H1 (cell line): ENCODE measurements around the gene LRCH1. TPM values are rescaled to one million over a fixed set of nuclear protein-coding genes. Genes with fewer than 3 reads are reported as not detected.

Experiments used
- CTCF ChIA-PET: fragments of 300-600 bp; sonication (Branson Sonifier 250); formaldehyde crosslinking; loops from one replicate; lab custom pipeline; 2021; ENCODE audit not compliant: partially characterized antibody; lab: Charles Lee
- POLR2A ChIA-PET: fragments of 300-600 bp; sonication (Branson Sonifier 250); formaldehyde crosslinking; loops from one replicate; lab custom pipeline; 2021; ENCODE audit warnings: inconsistent platforms; ENCODE audit not compliant: partially characterized antibody; lab: Charles Lee
- DNase-seq, 2 experiments: peaks; one replicate each; pipeline versions ENCODE4 v3.0.0 to v3.0.0-alpha.2; 2010 to 2022; ENCODE audit warnings: low spot score in 2 of 2, low read depth in 1 of 2, mixed read lengths in 1 of 2
- FAIRE-seq: peaks from 2 replicates; lab custom pipeline; 2011; peaks lifted over from hg19 to GRCh38; lab: Jason Lieb, UNC
- H2AFZ ChIP-seq: 2 replicates; pipeline ENCODE4 v1.8.1; 2012; ENCODE audit warnings: low read length, inconsistent platforms
- H2AK5ac ChIP-seq: 2 replicates; pipeline ENCODE4 v1.6.1; 2013; ENCODE audit warnings: low read depth, low read length
- H2BK120ac ChIP-seq: replicated peaks from 2 replicates; pipeline ENCODE3; 2013; ENCODE audit warnings: low read depth, low read length, inconsistent platforms
- H2BK12ac ChIP-seq: 2 replicates; pipeline ENCODE4 v1.6.1; 2013; ENCODE audit warnings: low read depth, low read length
- H2BK15ac ChIP-seq: 2 replicates; pipeline ENCODE4 v1.6.1; 2013; ENCODE audit warnings: low read length
- H2BK20ac ChIP-seq: 2 replicates; pipeline ENCODE4 v1.6.1; 2013; ENCODE audit warnings: low read length
- H2BK5ac ChIP-seq: 2 replicates; pipeline ENCODE4 v1.6.1; 2013; ENCODE audit warnings: low read depth, low read length
- H3K14ac ChIP-seq: 2 replicates; pipeline ENCODE4 v1.6.1; 2013; ENCODE audit warnings: inconsistent platforms; ENCODE audit not compliant: insufficient read length
- H3K18ac ChIP-seq: 2 replicates; pipeline ENCODE4 v1.6.1; 2013; ENCODE audit warnings: low read length; ENCODE audit errors: extremely low read depth
- H3K23ac ChIP-seq: 2 replicates; pipeline ENCODE4 v1.6.1; 2013; ENCODE audit warnings: inconsistent platforms; ENCODE audit not compliant: insufficient read length
- H3K23me2 ChIP-seq: 2 replicates; pipeline ENCODE4 v1.6.1; 2013; ENCODE audit warnings: low read depth, low read length
- H3K27ac ChIP-seq: 2 replicates; pipeline ENCODE4 v1.6.1; 2011; ENCODE audit warnings: low read depth, low read length, inconsistent platforms
- H3K27me3 ChIP-seq, 4 experiments: replicated peaks in 1 of 4; 1 replicate in 1 of 4; 2 replicates in 3 of 4; pipeline versions ENCODE4 v1.6.1 to v1.8.1; 2011 to 2013; ENCODE audit warnings: low read length in 3 of 4, mild to moderate bottlenecking in 3 of 4, inconsistent platforms in 2 of 4, mixed read lengths in 2 of 4, moderate library complexity in 1 of 4; ENCODE audit not compliant: control insufficient read depth in 3 of 4, insufficient read depth in 3 of 4; ENCODE audit errors: extremely low read depth in 1 of 4
- H3K36me3 ChIP-seq, 4 experiments: 2 replicates each; pipeline versions ENCODE4 v1.6.1 to v1.8.1; 2011 to 2013; ENCODE audit warnings: mild to moderate bottlenecking in 4 of 4, low read length in 3 of 4, moderate library complexity in 2 of 4, control low read depth in 1 of 4, inconsistent platforms in 1 of 4; ENCODE audit not compliant: insufficient read depth in 4 of 4, control insufficient read depth in 2 of 4
- H3K4ac ChIP-seq: replicated peaks from 2 replicates; pipeline ENCODE3; 2013; ENCODE audit warnings: low read length, low read depth, mixed read lengths, inconsistent platforms; ENCODE audit not compliant: insufficient read length
- H3K4me1 ChIP-seq, 4 experiments: replicated peaks in 1 of 4; 1 replicate in 1 of 4; 2 replicates in 3 of 4; pipeline versions ENCODE4 v1.6.1 to v1.8.1; 2011 to 2013; ENCODE audit warnings: low read length in 3 of 4, inconsistent platforms in 2 of 4, mixed read lengths in 1 of 4; ENCODE audit not compliant: insufficient read depth in 4 of 4, control insufficient read depth in 3 of 4
- H3K4me2 ChIP-seq, 2 experiments: 2 replicates each; pipeline versions ENCODE4 v1.6.1 to v1.8.1; 2011 to 2013; ENCODE audit warnings: low read depth in 2 of 2, low read length in 2 of 2, control low read depth in 1 of 2, inconsistent platforms in 1 of 2, mild to moderate bottlenecking in 1 of 2; ENCODE audit not compliant: insufficient read depth in 1 of 2
- H3K4me3 ChIP-seq, 4 experiments: fragments of 200-600, 300-600 bp in 1 of 4; sonication (generic), shearing (Covaris generic), sonication (Bioruptor Twin) in 1 of 4; 2 replicates each; pipeline versions ENCODE4 v1.5.1 to v1.8.1; 2011 to 2016; ENCODE audit warnings: low read length in 4 of 4, low read depth in 3 of 4, control low read depth in 2 of 4, inconsistent platforms in 2 of 4, mild to moderate bottlenecking in 2 of 4, mixed read lengths in 1 of 4, moderate library complexity in 1 of 4; ENCODE audit not compliant: insufficient read depth in 2 of 4; ENCODE audit errors: extremely low read depth in 1 of 4
- H3K56ac ChIP-seq: replicated peaks from 2 replicates; pipeline ENCODE3; 2013; ENCODE audit warnings: low read depth, mild to moderate bottlenecking, mixed read lengths, low read length, inconsistent platforms; ENCODE audit not compliant: insufficient read length
- H3K79me1 ChIP-seq: 2 replicates; pipeline ENCODE4 v1.6.1; 2013; ENCODE audit warnings: low read depth, low read length, control low read depth
- H3K79me2 ChIP-seq, 2 experiments: 2 replicates each; pipeline versions ENCODE4 v1.6.1 to v1.8.1; 2012 to 2013; ENCODE audit warnings: low read length in 2 of 2, mild to moderate bottlenecking in 2 of 2, inconsistent platforms in 1 of 2; ENCODE audit not compliant: insufficient read depth in 2 of 2, control insufficient read depth in 1 of 2
- H3K9ac ChIP-seq, 4 experiments: replicated peaks in 1 of 4; 1 replicate in 1 of 4; 2 replicates in 3 of 4; pipeline versions ENCODE4 v1.6.1 to v1.8.1; 2011 to 2013; ENCODE audit warnings: low read depth in 3 of 4, low read length in 3 of 4, control low read depth in 2 of 4, mild to moderate bottlenecking in 2 of 4, moderate library complexity in 2 of 4, inconsistent platforms in 1 of 4; ENCODE audit errors: extremely low read depth in 1 of 4
- H3K9me3 ChIP-seq, 2 experiments: 2 replicates each; pipeline versions ENCODE4 v1.6.1 to v1.8.1; 2012 to 2013; ENCODE audit warnings: mild to moderate bottlenecking in 2 of 2, moderate library complexity in 2 of 2, control low read depth in 1 of 2, inconsistent platforms in 1 of 2, low read depth in 1 of 2, low read length in 1 of 2, mixed read lengths in 1 of 2; ENCODE audit not compliant: insufficient read depth in 2 of 2
- H4K20me1 ChIP-seq, 2 experiments: replicated peaks in 1 of 2; 2 replicates each; pipeline versions ENCODE3 to v1.8.1; 2011 to 2013; ENCODE audit warnings: inconsistent platforms in 2 of 2, low read length in 2 of 2, mild to moderate bottlenecking in 1 of 2; ENCODE audit not compliant: insufficient read depth in 2 of 2, control insufficient read depth in 1 of 2
- H4K5ac ChIP-seq: 2 replicates; pipeline ENCODE4 v1.6.1; 2013; ENCODE audit warnings: low read length, low read depth, mixed read lengths, inconsistent platforms; ENCODE audit not compliant: insufficient read length
- H4K8ac ChIP-seq: 2 replicates; pipeline ENCODE4 v1.8.0; 2013; ENCODE audit warnings: mild to moderate bottlenecking, moderate library complexity, low read length, inconsistent platforms; ENCODE audit not compliant: insufficient read depth; ENCODE audit errors: extremely low read depth
- H4K91ac ChIP-seq: replicated peaks from 2 replicates; pipeline ENCODE3; 2013; ENCODE audit warnings: low read length, mixed read lengths, inconsistent platforms; ENCODE audit not compliant: insufficient read length
- BACH1 ChIP-seq: IDR thresholded peaks from 2 replicates; pipeline ENCODE4 v1.6.1; 2012; ENCODE audit warnings: low read length, improper control_type of control experiment
- CBX8 ChIP-seq: fragments of 300-800, 300-1000 bp; sonication (generic); IDR thresholded peaks from 2 replicates; pipeline ENCODE4 v1.7.1; 2016; ENCODE audit warnings: low read depth, low read length, borderline replicate concordance
- CTCF ChIP-seq, 3 experiments: IDR thresholded peaks; 1 replicate in 2 of 3; 2 replicates in 1 of 3; pipeline versions ENCODE4 v1.5.1 to v1.6.1; 2011; ENCODE audit warnings: low read length in 3 of 3, mild to moderate bottlenecking in 3 of 3, inconsistent platforms in 2 of 3, low read depth in 1 of 3, moderate library complexity in 1 of 3; ENCODE audit not compliant: insufficient read depth in 1 of 3; ENCODE audit errors: control extremely low read depth in 1 of 3
- EGR1 ChIP-seq: IDR thresholded peaks from 2 replicates; pipeline ENCODE4 v1.6.1; 2011; ENCODE audit warnings: low read depth, low read length, borderline replicate concordance
- FOSL1 ChIP-seq: IDR thresholded peaks from 2 replicates; pipeline ENCODE4 v1.6.1; 2011; ENCODE audit warnings: mild to moderate bottlenecking, low read depth, low read length, moderate library complexity; ENCODE audit not compliant: insufficient read depth
- KDM4A ChIP-seq: IDR thresholded peaks from one replicate; pipeline ENCODE4 v1.7.1; 2012; ENCODE audit warnings: low read depth, mild to moderate bottlenecking, moderate library complexity, low read length, inconsistent platforms; ENCODE audit not compliant: severe bottlenecking
- KDM5A ChIP-seq: fragments of 200-600 bp; IDR thresholded peaks from 2 replicates; pipeline ENCODE4 v1.7.1; 2012; ENCODE audit warnings: mild to moderate bottlenecking, low read length, inconsistent platforms, mixed read lengths
- RAD21 ChIP-seq, 2 experiments: IDR thresholded peaks in 1 of 2; conservative IDR thresholded peaks in 1 of 2; 2 replicates each; pipeline ENCODE4 v1.6.1; 2011; ENCODE audit warnings: low read depth in 2 of 2, low read length in 2 of 2, improper control_type of control experiment in 1 of 2, inconsistent platforms in 1 of 2, mild to moderate bottlenecking in 1 of 2, moderate library complexity in 1 of 2
- SAP30 ChIP-seq: fragments of 300-600 bp; sonication (generic); IDR thresholded peaks from 2 replicates; pipeline ENCODE4 v1.7.1; 2012; ENCODE audit warnings: low read length, moderate library complexity, mild to moderate bottlenecking, inconsistent platforms; ENCODE audit not compliant: insufficient read depth, insufficient replicate concordance
- TCF12 ChIP-seq: IDR thresholded peaks from 2 replicates; pipeline ENCODE4 v1.6.1; 2011; ENCODE audit warnings: low read depth, mild to moderate bottlenecking, low read length
- WGBS, 2 experiments: shearing (Covaris generic) in 1 of 2; methylation state at CpG; one replicate each; pipeline versions ENCODE4 v1.1.6 to v1.1.7; 2013 to 2015; ENCODE audit warnings: low lambda C conversion rate in 2 of 2, mixed read lengths in 2 of 2, inconsistent platforms in 1 of 2, low coverage in 1 of 2, missing lambda C conversion rate in 1 of 2; ENCODE audit not compliant: insufficient replicate concordance in 2 of 2, insufficient coverage in 1 of 2, insufficient read length in 1 of 2; ENCODE audit errors: extremely low coverage in 1 of 2, missing lambda C conversion rate in 1 of 2; 5-methylcytosine and 5-hydroxymethylcytosine counted together
- polyA plus RNA-seq, 7 experiments: library from polyadenylated mRNA; depleted of rRNA in 3 of 7; stranded (reverse) in 5 of 7; unstranded in 2 of 7; fragments of >200 nt in 5 of 7; fragments of 200-250 nt in 2 of 7; gene quantifications; 1 replicate in 5 of 7; 2 replicates in 1 of 7; 4 replicates in 1 of 7; pipeline versions ENCODE4 v1.2.1 to v1.2.3, GENCODE V29; 2011 to 2013; ENCODE audit warnings: missing spikeins in 2 of 7, mixed read lengths in 2 of 7
- total RNA-seq: library from RNA; stranded (reverse); fragmentation: NEBNext Ultra II Directional; extraction: Animal tissue kit (Norgen Biotek cat#: 25700); gene quantifications from 2 replicates; pipeline ENCODE4 v1.2.1, GENCODE V29; 2021
- TF ChIP-seq, protein P1 (sequence below): IDR thresholded peaks from 2 replicates; pipeline ENCODE4 v1.6.1; 2012; ENCODE audit warnings: inconsistent platforms

The LRCH1 gene
- total and polyA plus RNA-seq, 2 of the 8 experiments (the other 6 are each of a cell fraction or from before 2014, with no cell fraction given): 3.0 to 10.1 TPM

DNA sequence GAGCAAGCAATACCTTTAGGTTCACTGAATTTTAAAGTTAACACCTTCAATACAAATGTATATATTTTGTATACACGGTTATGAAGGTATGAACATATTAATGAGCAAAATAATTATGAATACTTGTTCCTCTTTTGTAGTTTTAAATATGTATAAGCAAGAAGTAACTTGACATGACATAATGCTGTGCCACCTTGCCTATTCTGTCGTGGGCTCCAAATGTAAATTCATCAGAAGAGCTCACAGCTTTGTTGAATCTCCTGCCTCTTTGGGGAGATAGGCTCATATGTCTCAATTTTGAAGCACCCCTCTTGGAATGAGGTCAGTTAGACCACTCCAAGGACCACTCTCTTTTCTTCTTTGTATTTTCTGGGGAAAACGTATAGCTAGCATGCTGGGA, 59.3 kb downstream of the LRCH1 start:
- no peaks in the 10 kb centered on the region; a peak in 2 of 8 replicates for H3K36me3 ChIP-seq
- H4K91ac ChIP-seq: no peak overlapping the region
- POLR2A ChIA-PET: no interaction called here
- no peaks in the 10 kb centered on the region for H3K9me3 ChIP-seq
- H3K4me1 ChIP-seq: peaks cover 0 to 12% (median 0%) of the 10 kb centered on the region in 4 experiments; a peak in 2 of 7 replicates
- H4K20me1 ChIP-seq: no peaks in the 10 kb centered on the region
- no peaks in the 10 kb centered on the region for H3K23me2 ChIP-seq
- H2BK12ac ChIP-seq: no peak overlapping the region
- 85% methylated on average over 3 of the region's 3 CpGs; no CpG with 5 or more reads in 1 of the 2 experiments for WGBS, 2 experiments
- H3K79me2 ChIP-seq: peaks cover 0 to 24% of the 10 kb centered on the region in 2 experiments; a peak in 3 of 4 replicates
- H3K18ac ChIP-seq: no peak overlapping the region
- H3K79me1 ChIP-seq: peaks cover 3% of the 10 kb centered on the region
- no peak overlapping the region for H4K8ac ChIP-seq
- H3K23ac ChIP-seq: no peak overlapping the region
- no peak overlapping the region for H2BK15ac ChIP-seq
- no peak overlapping the region for H3K4me3 ChIP-seq
- CTCF ChIA-PET: interaction anchor here (0.8 to 3.5 kb wide), 3 partner anchors 9 to 63 kb away, joined by 3 to 19 read pairs (median 4); no protein-coding TSS in a partner anchor
- H2BK5ac ChIP-seq: no peak overlapping the region
- no peak for FAIRE-seq
- no peak overlapping the region for H3K4ac ChIP-seq
- no peak overlapping the region for H3K14ac ChIP-seq
- no peak overlapping the region for H4K5ac ChIP-seq
- H3K27me3 ChIP-seq: no peaks in the 10 kb centered on the region
- H3K27ac ChIP-seq: no peak overlapping the region
- no peak overlapping the region for H2BK20ac ChIP-seq
- no peak overlapping the region for H2AFZ ChIP-seq
- H2AK5ac ChIP-seq: no peak overlapping the region
- H3K4me2 ChIP-seq: no peak overlapping the region
- DNase-seq: no peak
- no peak overlapping the region for H3K56ac ChIP-seq
- no peak overlapping the region for H3K9ac ChIP-seq
- no peak overlapping the region for H2BK120ac ChIP-seq
- TF ChIP-seq CTCF (IDR thresholded peaks at IDR 0.05; ENCODE audit: control extremely low read depth in 1 of 3, insufficient read depth in 1 of 3, low read depth in 1 of 3, low read length in 3 of 3) (no peak), CBX8 (no peak), BACH1 (no peak), RAD21 (IDR thresholded peaks at IDR 0.05 in 1 of 2, conservative IDR thresholded peaks at IDR 0.05 in 1 of 2; ENCODE audit: low read depth in 2 of 2, low read length in 2 of 2) (no peak), SAP30 (no peak), KDM5A (no peak), FOSL1 (no peak), EGR1 (no peak), TCF12 (no peak), KDM4A (no peak)
- TF ChIP-seq, protein P1, sequence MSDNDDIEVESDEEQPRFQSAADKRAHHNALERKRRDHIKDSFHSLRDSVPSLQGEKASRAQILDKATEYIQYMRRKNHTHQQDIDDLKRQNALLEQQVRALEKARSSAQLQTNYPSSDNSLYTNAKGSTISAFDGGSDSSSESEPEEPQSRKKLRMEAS: no peak
